Measurements from ENCODE around the gene APOOL. TPM values are rescaled to one million over a fixed set of nuclear protein-coding genes. Genes with fewer than 3 reads are reported as not detected.

Gene APOOL
- total RNA-seq (2014; rRNA removed) (14.2 and 15.4 TPM in 2 replicates), Bru-seq, nascent RNA (percentile 74 among the genes with signal in this experiment), BruChase-seq, experiment 1, labeled RNA remaining after a 6-hour chase (percentile 75 among the genes with signal in this experiment), BruChase-seq, experiment 2, labeled RNA remaining after a 2-hour chase (percentile 79 among the genes with signal in this experiment)
- long read RNA-seq, partial matches to known transcripts = 1 of 28 reads
- long read RNA-seq, other reads (novel, unspliced or antisense) = 24 of 28 reads

- peak within 1 kb of the TSS; percentile 90 for H2AFZ ChIP-seq (ENCODE audit: low read length)
- ChIA-PET CTCF (interaction anchor here (0.6 kb wide), 1 partner anchor 49 kb away, joined by 4 read pairs; no protein-coding TSS in a partner anchor), POLR2A (ENCODE audit: unreplicated experiment) (no interaction called here)
- H3K27me3 ChIP-seq (ENCODE audit: low read length) = no peaks in the 10 kb centered on the region
- H4K20me1 ChIP-seq (ENCODE audit: low read length) = no peaks in the 10 kb centered on the region
- H3K4me1 ChIP-seq (ENCODE audit: insufficient read depth, low read length) = no peaks in the 10 kb centered on the region; the same call in 1 of the 2 replicates
- peak within 1 kb of the TSS; percentile 58 for H3K27ac ChIP-seq (ENCODE audit: low read length)
- intact Hi-C loops (cut with micrococcal nuclease) = no loop called here
- no peak for TF ChIP-seq EZH2 (IDR thresholded peaks at IDR 0.05; ENCODE audit: low read length, unreplicated experiment)
- TF ChIP-seq EZH2phosphoT487 (IDR thresholded peaks at IDR 0.05; ENCODE audit: borderline replicate concordance, low read length) = no peak
- TF ChIP-seq CTCF (conservative IDR thresholded peaks at IDR 0.05; ENCODE audit: low read depth, low read length) = no peak
- H3K79me2 ChIP-seq (ENCODE audit: low read length) = peaks cover 46% of the 10 kb centered on the region
- H3K4me2 ChIP-seq (ENCODE audit: low read length) = peak within 1 kb of the TSS; percentile 93
- peak within 1 kb of the TSS; percentile 91 for H3K9ac ChIP-seq (ENCODE audit: low read length)
- DNase-seq (peak; percentile 89), ATAC-seq (peak; percentile 90)
- peak within 1 kb of the TSS; percentile 96 for H3K4me3 ChIP-seq (ENCODE audit: low read length)
- H3K9me2 ChIP-seq (replicated peaks; ENCODE audit: low read length) = no peaks in the 10 kb centered on the region
- 0 out of 2 replicates have a peak, but pooled peaks cover 2% of the 10 kb centered on the region for H3K9me3 ChIP-seq (ENCODE audit: low read length)
- TSS peak; percentile 82 for BruUV-seq (replicated peaks)
- peaks cover 4% of the 10 kb centered on the region; the same call in 1 of the 2 replicates for H3K36me3 ChIP-seq (ENCODE audit: low read depth, low read length)
- no peaks in the 10 kb centered on the region for H3F3A ChIP-seq (ENCODE audit: low read length, unreplicated experiment)
Observed at GRCh38 chrX:85003655-85004244, at the start of gene APOOL. Gene APOOL, plus strand, starts transcription at chrX:85003877. Its CDS starts 36 bp downstream, at chrX:85003913.

- BruUV-seq (replicated peaks) = no TSS peak
- TF ChIP-seq EZH2phosphoT487 (IDR thresholded peaks at IDR 0.05; ENCODE audit: borderline replicate concordance, low read length) = no peak
- no peak for TF ChIP-seq EZH2 (IDR thresholded peaks at IDR 0.05; ENCODE audit: low read length, unreplicated experiment)
- no peak for TF ChIP-seq CTCF (conservative IDR thresholded peaks at IDR 0.05; ENCODE audit: low read depth, low read length)
Observed at GRCh38 chrX:84956304-84956703, 47.4 kb upstream of the APOOL start.

GRCh38 chrX:84974803-84975202, 28.9 kb upstream of the APOOL start:
- CTCF ChIA-PET = no interaction called here

More at GRCh38 chrX:84956304-84956703, 47.4 kb upstream of the APOOL start:
- CTCF ChIA-PET = no interaction called here
- Histone ChIP-seq H3K27me3 (ENCODE audit: low read length) (no peaks in the 10 kb centered on the region), H4K20me1 (ENCODE audit: low read length) (no peaks in the 10 kb centered on the region), H3K9me3 (ENCODE audit: low read length) (no peaks in the 10 kb centered on the region), H3K9me2 (replicated peaks; ENCODE audit: low read length) (no peaks in the 10 kb centered on the region), H3K4me1 (ENCODE audit: insufficient read depth, low read length) (no peaks in the 10 kb centered on the region), H2AFZ (ENCODE audit: low read length) (no peak overlapping the region), H3K36me3 (ENCODE audit: low read depth, low read length) (no peaks in the 10 kb centered on the region), H3K4me3 (ENCODE audit: low read length) (no peak overlapping the region), H3F3A (ENCODE audit: low read length, unreplicated experiment) (no peaks in the 10 kb centered on the region), H3K27ac (ENCODE audit: low read length) (no peak overlapping the region), H3K4me2 (ENCODE audit: low read length) (no peak overlapping the region), H3K9ac (ENCODE audit: low read length) (no peak overlapping the region), H3K79me2 (ENCODE audit: low read length) (no peaks in the 10 kb centered on the region)
- ATAC-seq (no peak), DNase-seq (no peak)
- intact Hi-C loops (cut with micrococcal nuclease) = no loop called here
- POLR2A ChIA-PET (ENCODE audit: unreplicated experiment) = no interaction called here

More at GRCh38 chrX:84974803-84975202, 28.9 kb upstream of the APOOL start:
- Histone ChIP-seq H3K36me3 (ENCODE audit: low read depth, low read length) (no peaks in the 10 kb centered on the region), H3K9ac (ENCODE audit: low read length) (no peak overlapping the region), H3K9me3 (ENCODE audit: low read length) (no peaks in the 10 kb centered on the region), H2AFZ (ENCODE audit: low read length) (no peak overlapping the region), H3K79me2 (ENCODE audit: low read length) (no peaks in the 10 kb centered on the region), H3K4me3 (ENCODE audit: low read length) (no peak overlapping the region), H3K9me2 (replicated peaks; ENCODE audit: low read length) (no peaks in the 10 kb centered on the region), H4K20me1 (ENCODE audit: low read length) (no peaks in the 10 kb centered on the region), H3K4me2 (ENCODE audit: low read length) (no peak overlapping the region), H3F3A (ENCODE audit: low read length, unreplicated experiment) (no peaks in the 10 kb centered on the region), H3K27ac (ENCODE audit: low read length) (no peak overlapping the region), H3K4me1 (ENCODE audit: insufficient read depth, low read length) (no peaks in the 10 kb centered on the region), H3K27me3 (ENCODE audit: low read length) (no peaks in the 10 kb centered on the region)
- POLR2A ChIA-PET (ENCODE audit: unreplicated experiment) = no interaction called here
- ATAC-seq = no peak
- TF ChIP-seq EZH2 (IDR thresholded peaks at IDR 0.05; ENCODE audit: low read length, unreplicated experiment) (no peak), EZH2phosphoT487 (IDR thresholded peaks at IDR 0.05; ENCODE audit: borderline replicate concordance, low read length) (no peak), CTCF (conservative IDR thresholded peaks at IDR 0.05; ENCODE audit: low read depth, low read length) (no peak)
- intact Hi-C loops (cut with micrococcal nuclease) = no loop called here
- no peak for DNase-seq
- no TSS peak for BruUV-seq (replicated peaks)

Data from PC-3 (cell line).